ENCODE data around the gene TTLL10. TPM values are rescaled to one million over a fixed set of nuclear protein-coding genes. Genes with fewer than 3 reads are reported as not detected.
"Not testable (repeated sequence)": the region's sequence is repeated elsewhere in the genome, so short reads cannot be mapped to it uniquely, and the experiment has no call there.

TTLL10 gene
- total RNA-seq, 1 donor from 2014 or later = not detected

GRCh38 chr1:1183833-1184775, 10.4 kb downstream of the TTLL10 start:
- no peak for DNase-seq (ENCODE audit: low spot score)

- no peak for DNase-seq (ENCODE audit: low spot score)
These were observed 11.6 kb downstream of the TTLL10 start for GRCh38 chr1:1185101-1185765.

- no peak for DNase-seq (ENCODE audit: low spot score)
These were observed 14.3 kb downstream of the TTLL10 start for GRCh38 chr1:1187938-1188337.

- DNase-seq (ENCODE audit: low spot score) = no peak
These were observed 15.4 kb downstream of the TTLL10 start for GRCh38 chr1:1189111-1189510.

- DNase-seq (ENCODE audit: low spot score) = no peak
These were observed 18.1 kb downstream of the TTLL10 start for GRCh38 chr1:1191734-1192133.

- DNase-seq (ENCODE audit: low spot score) = no peak
These were observed 21.0 kb downstream of the TTLL10 start for GRCh38 chr1:1194723-1195122.

GRCh38 chr1:1195726-1196125, 22.0 kb downstream of the TTLL10 start:
- not testable (repeated sequence) for DNase-seq (ENCODE audit: low spot score)

GRCh38 chr1:1196431-1197187, 22.9 kb downstream of the TTLL10 start:
- no peak for DNase-seq (ENCODE audit: low spot score)

- DNase-seq (ENCODE audit: low spot score) = no peak
These were observed 23.5 kb downstream of the TTLL10 start for GRCh38 chr1:1197188-1197500.

GRCh38 chr1:1197551-1198422, 24.1 kb downstream of the TTLL10 start:
- DNase-seq (ENCODE audit: low spot score) = no peak

GRCh38 chr1:1198423-1199140, 24.9 kb downstream of the TTLL10 start:
- DNase-seq (ENCODE audit: low spot score) = no peak

GRCh38 chr1:1199141-1199960, 25.7 kb downstream of the TTLL10 start:
- no peak for DNase-seq (ENCODE audit: low spot score)

GRCh38 chr1:1199961-1200875, 26.5 kb downstream of the TTLL10 start:
- no peak for DNase-seq (ENCODE audit: low spot score)

- peak; percentile 37 for DNase-seq (ENCODE audit: low spot score)
These were observed 27.5 kb downstream of the TTLL10 start for GRCh38 chr1:1200876-1201810.

GRCh38 chr1:1202831-1203560, 29.3 kb downstream of the TTLL10 start:
- peak; percentile 10 for DNase-seq (ENCODE audit: low spot score)

GRCh38 chr1:1203561-1204424, 30.1 kb downstream of the TTLL10 start:
- no peak for DNase-seq (ENCODE audit: low spot score)
